HepG2 (cell line): ENCODE results near the gene ITGA6. TPM values are rescaled to one million over a fixed set of nuclear protein-coding genes. Genes with fewer than 3 reads are reported as not detected.

ENCODE experiments used
- ATAC-seq: fragments of 200-7000 bp; cut with Tn5 transposase; 3 replicates; pipeline ENCODE4 v1.9.1; 2020; ENCODE audit warnings: mild to moderate bottlenecking, moderate library complexity
- BruUV-seq: library from RNA; stranded (reverse); fragments of 400-500 nt; replicated peaks from 2 replicates; lab custom pipeline; 2021; lab: Mats Ljungman, UMichigan
- CTCF ChIA-PET: fragments of 300-600 bp; formaldehyde crosslinking; extraction: SDS; loops from one replicate; lab custom pipeline; 2021; ENCODE audit warnings: low total read pairs, inconsistent platforms, low intra/inter-chr PET ratio; lab: Yijun Ruan, JAX
- POLR2A ChIA-PET: fragments of 350-600 bp; sonication (Branson Sonifier 250); formaldehyde crosslinking; loops from one replicate; lab custom pipeline; 2020; ENCODE audit warnings: antibody characterized with exemption, inconsistent platforms; lab: Yijun Ruan, JAX
- DNase-seq: peaks from one replicate; pipeline ENCODE4 v3.0.0-alpha.2; 2015; ENCODE audit warnings: low spot score
- FAIRE-seq: peaks from 3 replicates; lab custom pipeline; 2011; peaks lifted over from hg19 to GRCh38; lab: Jason Lieb, UNC
- H2AFZ ChIP-seq: one replicate; pipeline ENCODE4 v1.6.1; 2011; ENCODE audit warnings: low read length, inconsistent platforms
- H3K27ac ChIP-seq: fragments of 300-600 bp; 3 replicates; pipeline ENCODE4 v1.8.0; 2011; ENCODE audit warnings: mixed run types, mild to moderate bottlenecking, mixed read lengths, low read length, inconsistent platforms; ENCODE audit not compliant: insufficient read depth; ENCODE audit errors: extremely low read length
- H3K27me3 ChIP-seq, 2 experiments: fragments of 200-600 bp in 1 of 2; 2 replicates in 1 of 2; 3 replicates in 1 of 2; pipeline versions ENCODE4 v1.6.0 to v1.8.0; 2011; ENCODE audit warnings: low read length in 2 of 2, mild to moderate bottlenecking in 2 of 2, moderate library complexity in 2 of 2, inconsistent platforms in 1 of 2; ENCODE audit not compliant: insufficient read depth in 2 of 2, control insufficient read depth in 1 of 2
- H3K36me3 ChIP-seq, 2 experiments: fragments of 200-600 bp in 1 of 2; replicated peaks in 1 of 2; 2 replicates in 1 of 2; 3 replicates in 1 of 2; pipeline versions ENCODE4 v1.5.1 to v1.8.0; 2011; ENCODE audit warnings: low read length in 2 of 2, inconsistent platforms in 1 of 2; ENCODE audit not compliant: insufficient read depth in 2 of 2, control insufficient read depth in 1 of 2
- H3K4me1 ChIP-seq: 2 replicates; pipeline ENCODE4 v1.5.1; 2012; ENCODE audit warnings: low read length, inconsistent platforms; ENCODE audit not compliant: insufficient read depth
- H3K4me2 ChIP-seq: 2 replicates; pipeline ENCODE4 v1.6.0; 2011; ENCODE audit warnings: low read depth, low read length, inconsistent platforms
- H3K4me3 ChIP-seq, 3 experiments: fragments of 200-600 bp in 1 of 3; sonication (generic), shearing (Covaris generic) in 1 of 3; replicated peaks in 1 of 3; 2 replicates each; pipeline ENCODE4 v1.5.1; 2011 to 2016; ENCODE audit warnings: low read length in 3 of 3, inconsistent platforms in 2 of 3, low read depth in 2 of 3, mild to moderate bottlenecking in 2 of 3, control low read depth in 1 of 3, mixed read lengths in 1 of 3; ENCODE audit not compliant: insufficient read depth in 1 of 3
- H3K79me2 ChIP-seq: one replicate; pipeline ENCODE4 v1.6.1; 2011; ENCODE audit warnings: low read length, inconsistent platforms; ENCODE audit not compliant: insufficient read depth
- H3K9ac ChIP-seq: 2 replicates; pipeline ENCODE4 v1.6.0; 2011; ENCODE audit warnings: mild to moderate bottlenecking, low read depth, low read length, inconsistent platforms; ENCODE audit not compliant: insufficient read depth
- H3K9me3 ChIP-seq: 2 replicates; pipeline ENCODE4 v1.5.1; 2012; ENCODE audit warnings: mild to moderate bottlenecking, low read length
- H4K20me1 ChIP-seq: 2 replicates; pipeline ENCODE4 v1.6.0; 2011; ENCODE audit warnings: inconsistent platforms, mild to moderate bottlenecking, low read length, moderate library complexity; ENCODE audit not compliant: insufficient read depth
- HNF1B ChIP-seq: sonication (generic); formaldehyde crosslinking; IDR thresholded peaks from 2 replicates; pipeline ENCODE4 v1.5.1; 2020; ENCODE audit warnings: mild to moderate bottlenecking, moderate library complexity, missing genetic modification reagents
- HNRNPUL1 ChIP-seq: fragments of 200-400 bp; formaldehyde crosslinking; IDR thresholded peaks from 2 replicates; pipeline ENCODE4 v1.6.1; 2017; ENCODE audit warnings: low read depth, mild to moderate bottlenecking, low read length, moderate library complexity
- ISL2 ChIP-seq: sonication (generic); formaldehyde crosslinking; IDR thresholded peaks from 2 replicates; pipeline ENCODE4 v1.5.0; 2020; ENCODE audit warnings: missing genetic modification reagents
- MEF2D ChIP-seq: sonication (generic); formaldehyde crosslinking; IDR thresholded peaks from 2 replicates; pipeline ENCODE4 v1.5.1; 2020; ENCODE audit warnings: mild to moderate bottlenecking, missing genetic modification reagents
- REPIN1 ChIP-seq: sonication (generic); formaldehyde crosslinking; IDR thresholded peaks from 2 replicates; pipeline ENCODE4 v1.8.0; 2022; ENCODE audit warnings: missing genetic modification reagents, low read depth, mild to moderate bottlenecking, borderline replicate concordance
- ZFP41 ChIP-seq: sonication (generic); formaldehyde crosslinking; IDR thresholded peaks from 2 replicates; pipeline ENCODE4 v1.4.0; 2020; ENCODE audit warnings: mild to moderate bottlenecking, missing genetic modification reagents, borderline replicate concordance
- ZNF20 ChIP-seq: sonication (generic); formaldehyde crosslinking; IDR thresholded peaks from 2 replicates; pipeline ENCODE4 v1.4.0; 2020; ENCODE audit warnings: mild to moderate bottlenecking, moderate library complexity, missing genetic modification reagents
- ZNF235 ChIP-seq: sonication (generic); formaldehyde crosslinking; IDR thresholded peaks from 2 replicates; pipeline ENCODE4 v1.8.1; 2023; ENCODE audit warnings: mild to moderate bottlenecking, missing genetic modification reagents, borderline replicate concordance
- ZNF790 ChIP-seq: sonication (generic); formaldehyde crosslinking; IDR thresholded peaks from 2 replicates; pipeline ENCODE4 v1.8.0; 2022; ENCODE audit warnings: missing genetic modification reagents, mild to moderate bottlenecking, borderline replicate concordance
- WGBS: methylation state at CpG from one replicate; pipeline ENCODE4 v1.1.6; 2017; ENCODE audit warnings: low lambda C conversion rate; 5-methylcytosine and 5-hydroxymethylcytosine counted together
- in situ Hi-C: cut with HindIII; loops from 2 replicates; pipeline ENCODE4 v1.10.0; 2017; ENCODE audit warnings: low pct_unique_long_range_greater_than_20kb; ENCODE audit not compliant: extremely low pct_ligation_motif_present
- intact Hi-C: fragments of 100-400 bp; cut with micrococcal nuclease; formaldehyde crosslinking; loops from one replicate; pipeline ENCODE4 v1.10.0; 2022; ENCODE audit not compliant: unreplicated experiment
- polyA plus RNA-seq, 8 experiments: library from polyadenylated mRNA; depleted of rRNA in 3 of 8; stranded (reverse) in 7 of 8; unstranded in 1 of 8; fragments of >200 nt; fragmentation: Illumina TruSeq in 4 of 8; extraction: Trizol in 4 of 8; gene quantifications; 2 replicates each; pipeline versions ENCODE4 v1.2.1 to v1.2.3, GENCODE V29; 2011 to 2016; ENCODE audit warnings: low read depth in 4 of 8, missing spikeins in 1 of 8, mixed read lengths in 1 of 8; ENCODE audit not compliant: insufficient read depth in 1 of 8
- total RNA-seq, 5 experiments: library from RNA; depleted of rRNA; stranded (reverse); fragments of >200 nt; fragmentation: Illumina TruSeq; extraction: Trizol; gene quantifications; 2 replicates each; pipeline ENCODE4 v1.2.3, GENCODE V29; 2016; ENCODE audit warnings: low read depth in 1 of 5

Gene ITGA6
- total and polyA plus RNA-seq, 2 of the 13 experiments (the other 11 are each of a cell fraction or from before 2014, with no cell fraction given): 24.0 to 92.5 TPM

GRCh38 chr2:172510088-172510487 is 82.7 kb downstream of the ITGA6 start (continued):
- TF ChIP-seq REPIN1 (CRISPR knock-in tag): no peak
- no peak for TF ChIP-seq HNF1B (CRISPR knock-in tag)
- no peak for TF ChIP-seq ZNF790
- no peak for TF ChIP-seq ZNF235 (CRISPR knock-in tag)
- TF ChIP-seq ZFP41 (CRISPR knock-in tag): no peak
- no peak for TF ChIP-seq ZNF20 (CRISPR knock-in tag)

- no peak for ATAC-seq
- H3K79me2 ChIP-seq: no peaks in the 10 kb centered on the region
- TF ChIP-seq ISL2 (CRISPR knock-in tag): no peak
- TF ChIP-seq HNRNPUL1: no peak
- no peak for TF ChIP-seq MEF2D
- no peak overlapping the region for H3K4me2 ChIP-seq
- no peaks in the 10 kb centered on the region for H3K4me1 ChIP-seq
- in situ Hi-C loops: no loop called here
- intact Hi-C loops: no loop called here
- ChIA-PET CTCF (no interaction called here), POLR2A (no interaction called here)
- DNase-seq: no peak
- no peak overlapping the region for H3K4me3 ChIP-seq
- peaks cover 32% of the 10 kb centered on the region for H3K9me3 ChIP-seq
- H2AFZ ChIP-seq: no peak overlapping the region
- H3K27me3 ChIP-seq: no peaks in the 10 kb centered on the region; a peak in 1 of 5 replicates
- no peaks in the 10 kb centered on the region for H4K20me1 ChIP-seq
- BruUV-seq: no TSS peak
- H3K27ac ChIP-seq: no peak overlapping the region
- no peaks in the 10 kb centered on the region; a peak in 1 of 5 replicates for H3K36me3 ChIP-seq
- FAIRE-seq: no peak
- 62% methylated on average over 5 of the region's 5 CpGs for WGBS
- no peak overlapping the region for H3K9ac ChIP-seq
Observed at GRCh38 chr2:172510548-172510947, 83.2 kb downstream of the ITGA6 start.
